ACC112 (cell line): ENCODE measurements around the gene DCAF6.

Experiments used
- H2AFZ ChIP-seq: fragments of 200-600 bp; sonication (generic); one replicate; pipeline ENCODE4 v1.6.0; 2017; ENCODE audit warnings: antibody characterized with exemption, low read length; ENCODE audit not compliant: unreplicated experiment
- H3K27ac ChIP-seq: fragments of 200-600 bp; sonication (generic); 2 replicates; pipeline ENCODE4 v1.5.1; 2014; ENCODE audit warnings: low read depth, mild to moderate bottlenecking, antibody characterized with exemption, low read length, moderate library complexity
- H3K27me3 ChIP-seq: fragments of 200-600 bp; sonication (generic); 2 replicates; pipeline ENCODE4 v1.6.1; 2014; ENCODE audit warnings: mild to moderate bottlenecking, antibody characterized with exemption, low read length, moderate library complexity, mixed read lengths; ENCODE audit not compliant: insufficient read depth
- H3K36me3 ChIP-seq: fragments of 200-600 bp; sonication (generic); 2 replicates; pipeline ENCODE4 v1.6.1; 2016; ENCODE audit warnings: mild to moderate bottlenecking, antibody characterized with exemption, low read length, moderate library complexity, mixed read lengths; ENCODE audit not compliant: insufficient read depth
- H3K4me1 ChIP-seq: fragments of 200-600 bp; sonication (generic); one replicate; pipeline ENCODE4 v1.6.1; 2016; ENCODE audit warnings: low read length, mixed read lengths; ENCODE audit not compliant: insufficient read depth, unreplicated experiment, control insufficient read depth
- H3K4me3 ChIP-seq: fragments of 200-600 bp; sonication (generic); 2 replicates; pipeline ENCODE4 v1.5.1; 2014; ENCODE audit warnings: mild to moderate bottlenecking, low read depth, low read length
- H3K79me2 ChIP-seq: fragments of 200-600 bp; sonication (generic); one replicate; pipeline ENCODE4 v1.6.0; 2016; ENCODE audit warnings: low read length; ENCODE audit not compliant: control insufficient read depth, unreplicated experiment, insufficient read depth

Gene DCAF6

GRCh38 chr1:168100315-168101002 is 164.0 kb downstream of the DCAF6 start:
- no peaks in the 10 kb centered on the region for H3K79me2 ChIP-seq
- no peaks in the 10 kb centered on the region for H3K36me3 ChIP-seq

GRCh38 chr1:168101336-168101735 is 164.9 kb downstream of the DCAF6 start:
- Histone ChIP-seq H3K27ac (no peak overlapping the region), H3K36me3 (no peaks in the 10 kb centered on the region), H3K4me3 (no peak overlapping the region), H3K27me3 (no peaks in the 10 kb centered on the region), H3K4me1 (no peaks in the 10 kb centered on the region), H2AFZ (no peak overlapping the region), H3K79me2 (no peaks in the 10 kb centered on the region)

More at GRCh38 chr1:168100315-168101002, 164.0 kb downstream of the DCAF6 start:
- H3K4me3 ChIP-seq: no peak overlapping the region
- H2AFZ ChIP-seq: no peak overlapping the region
- H3K4me1 ChIP-seq: no peaks in the 10 kb centered on the region
- no peaks in the 10 kb centered on the region for H3K27me3 ChIP-seq
- no peak overlapping the region for H3K27ac ChIP-seq

- Histone ChIP-seq H3K79me2 (no peaks in the 10 kb centered on the region), H2AFZ (no peak overlapping the region), H3K27ac (no peak overlapping the region), H3K36me3 (no peaks in the 10 kb centered on the region), H3K4me1 (no peaks in the 10 kb centered on the region), H3K4me3 (no peak overlapping the region), H3K27me3 (no peaks in the 10 kb centered on the region)
Measured at GRCh38 chr1:168102487-168102886, 166.0 kb downstream of the DCAF6 start.

- Histone ChIP-seq H3K4me1 (no peaks in the 10 kb centered on the region), H3K79me2 (no peaks in the 10 kb centered on the region), H2AFZ (no peak overlapping the region), H3K4me3 (no peak overlapping the region), H3K27ac (no peak overlapping the region), H3K36me3 (peaks cover 7% of the 10 kb centered on the region; the same call in 1 of the 2 replicates), H3K27me3 (no peaks in the 10 kb centered on the region)
Measured at GRCh38 chr1:168104535-168104934, 168.1 kb downstream of the DCAF6 start.

GRCh38 chr1:168105846-168106245 is 169.4 kb downstream of the DCAF6 start:
- no peaks in the 10 kb centered on the region for H3K79me2 ChIP-seq
- H3K27me3 ChIP-seq: no peaks in the 10 kb centered on the region
- H3K4me3 ChIP-seq: no peak overlapping the region

GRCh38 chr1:168106274-168106673 is 169.8 kb downstream of the DCAF6 start:
- Histone ChIP-seq H3K4me3 (no peak overlapping the region), H3K4me1 (peaks cover 3% of the 10 kb centered on the region), H3K79me2 (no peaks in the 10 kb centered on the region), H3K27me3 (no peaks in the 10 kb centered on the region), H3K36me3 (peaks cover 7% of the 10 kb centered on the region; the same call in 1 of the 2 replicates), H2AFZ (no peak overlapping the region), H3K27ac (no peak overlapping the region)

More at GRCh38 chr1:168105846-168106245, 169.4 kb downstream of the DCAF6 start:
- Histone ChIP-seq H3K27ac (no peak overlapping the region), H3K36me3 (peaks cover 7% of the 10 kb centered on the region; the same call in 1 of the 2 replicates), H2AFZ (no peak overlapping the region), H3K4me1 (no peaks in the 10 kb centered on the region)

GRCh38 chr1:168110896-168111545 is 174.5 kb downstream of the DCAF6 start:
- peaks cover 7% of the 10 kb centered on the region; the same call in 1 of the 2 replicates for H3K36me3 ChIP-seq
- no peaks in the 10 kb centered on the region for H3K79me2 ChIP-seq
- H3K4me3 ChIP-seq: no peak overlapping the region
- no peaks in the 10 kb centered on the region for H3K27me3 ChIP-seq
- H2AFZ ChIP-seq: no peak overlapping the region
- H3K4me1 ChIP-seq: peaks cover 15% of the 10 kb centered on the region
- H3K27ac ChIP-seq: 0 out of 2 replicates have a peak overlapping the region, but pooled peaks have one; percentile 26

GRCh38 chr1:168112673-168113305 is 176.3 kb downstream of the DCAF6 start:
- peaks cover 15% of the 10 kb centered on the region for H3K4me1 ChIP-seq
- H2AFZ ChIP-seq: peak overlapping the region; percentile 72
- peak overlapping the region; percentile 46; the same call in 1 of the 2 replicates for H3K27ac ChIP-seq
- no peaks in the 10 kb centered on the region for H3K79me2 ChIP-seq
- no peak overlapping the region for H3K4me3 ChIP-seq
- H3K36me3 ChIP-seq: peaks cover 7% of the 10 kb centered on the region; the same call in 1 of the 2 replicates
- H3K27me3 ChIP-seq: no peaks in the 10 kb centered on the region

- Histone ChIP-seq H3K4me1 (peaks cover 15% of the 10 kb centered on the region), H3K4me3 (no peak overlapping the region), H3K36me3 (no peaks in the 10 kb centered on the region), H3K79me2 (no peaks in the 10 kb centered on the region), H2AFZ (no peak overlapping the region), H3K27me3 (no peaks in the 10 kb centered on the region), H3K27ac (no peak overlapping the region)
Measured at GRCh38 chr1:168114845-168115244, 178.4 kb downstream of the DCAF6 start.

- H3K79me2 ChIP-seq: no peaks in the 10 kb centered on the region
- H3K4me1 ChIP-seq: peaks cover 16% of the 10 kb centered on the region
- H3K27ac ChIP-seq: no peak overlapping the region
- H3K36me3 ChIP-seq: no peaks in the 10 kb centered on the region
- no peaks in the 10 kb centered on the region for H3K27me3 ChIP-seq
- no peak overlapping the region for H3K4me3 ChIP-seq
- no peak overlapping the region for H2AFZ ChIP-seq
Measured at GRCh38 chr1:168116327-168116799, 179.9 kb downstream of the DCAF6 start.
